Kidney capillary endothelial cell (primary cell): ENCODE measurements around the gene CAPS.
A peak's percentile ranks its signal among the peaks of the same experiment; 100 is the strongest.
"Not testable (repeated sequence)": the region's sequence is repeated elsewhere in the genome, so short reads cannot be mapped to it uniquely, and the experiment has no call there.

Experiments used
- DNase-seq: peaks from one replicate; pipeline ENCODE4 v3.0.0-alpha.2; 2018; ENCODE audit warnings: low spot score

Gene CAPS

GRCh38 chr19:5957170-5957569, 43.1 kb downstream of the CAPS start:
- no peak for DNase-seq

GRCh38 chr19:5958074-5958850, 44.2 kb downstream of the CAPS start:
- DNase-seq = no peak

DNA sequence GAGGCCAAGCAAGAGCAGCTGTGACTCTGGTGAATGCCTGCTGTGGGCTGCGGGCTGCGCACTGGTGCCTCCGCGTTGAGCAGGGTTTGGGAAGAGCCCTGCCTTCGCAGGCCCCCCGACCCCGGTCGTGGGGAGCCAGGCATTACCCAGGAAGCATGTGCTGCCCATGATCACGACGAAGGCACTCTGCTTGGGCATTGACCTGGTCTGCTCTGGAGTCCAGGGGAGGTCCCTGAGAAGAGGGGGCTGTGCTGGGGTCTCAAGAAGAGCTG, 44.7 kb downstream of the CAPS start:
- DNase-seq = no peak

GRCh38 chr19:5959260-5960004, 45.4 kb downstream of the CAPS start:
- no peak for DNase-seq

DNA sequence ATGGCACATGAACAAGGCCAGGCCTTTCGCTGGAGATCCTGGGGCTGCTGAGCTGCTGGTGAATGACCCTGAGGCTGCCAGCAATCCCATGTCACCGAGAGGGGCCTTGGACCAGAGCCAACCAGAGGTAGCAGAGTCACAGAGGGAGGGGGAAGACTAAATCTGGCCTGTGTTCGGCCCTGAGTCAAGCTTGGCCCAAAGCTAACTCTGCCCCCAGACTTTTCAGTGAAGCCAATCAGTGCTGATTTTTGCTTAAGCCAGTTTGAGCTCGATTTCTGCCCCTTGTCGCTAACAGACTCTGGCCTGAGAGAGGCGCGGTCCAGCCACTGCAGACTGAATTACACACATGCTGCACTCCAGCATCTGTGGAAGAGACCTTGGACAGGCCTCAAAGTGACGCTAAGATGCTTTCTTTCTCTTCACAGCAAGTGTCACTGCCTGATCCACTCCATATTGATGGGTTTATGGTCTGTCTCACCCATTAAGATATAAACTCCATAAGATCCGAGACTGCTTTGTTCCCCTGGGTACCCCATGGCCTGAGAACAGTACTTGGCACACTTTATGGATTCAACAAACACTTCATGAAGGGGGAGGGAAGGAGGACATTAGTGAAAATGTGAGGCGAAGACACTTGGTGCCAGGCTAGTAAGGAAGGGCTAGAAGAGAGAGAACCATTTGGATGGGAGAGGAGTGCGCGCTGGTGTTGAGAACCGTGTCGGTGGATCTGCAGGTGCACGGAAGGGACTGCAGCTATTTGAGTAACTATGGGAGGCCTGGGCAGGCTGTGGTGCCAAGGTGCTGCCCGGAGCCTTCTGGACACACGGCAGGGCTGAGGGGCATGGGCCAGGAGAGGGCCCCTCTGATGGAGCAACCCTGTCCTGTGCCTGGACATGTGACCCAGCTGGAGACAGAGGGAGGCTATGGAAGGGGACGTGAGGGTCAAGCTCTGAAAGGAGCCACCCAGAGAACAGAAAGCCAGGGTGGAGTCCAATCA, 46.2 kb downstream of the CAPS start:
- no peak for DNase-seq

DNA sequence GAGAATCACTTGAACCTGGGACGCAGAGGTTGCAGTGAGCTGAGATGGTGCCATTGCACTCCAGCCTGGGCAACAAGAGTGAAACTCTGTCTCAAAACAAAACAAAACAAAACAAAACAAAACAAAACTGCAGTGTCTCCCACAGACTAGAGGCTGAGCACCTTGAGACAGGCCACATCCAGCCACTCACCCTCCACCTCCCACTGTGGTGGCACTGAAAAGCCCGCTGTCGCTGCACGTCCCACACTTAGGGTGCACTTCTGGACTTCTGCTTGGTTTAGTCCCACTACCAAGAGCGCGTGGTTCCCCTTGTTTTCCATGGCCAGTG, 47.6 kb downstream of the CAPS start:
- not testable (repeated sequence) for DNase-seq

GRCh38 chr19:5961969-5962945, 48.2 kb downstream of the CAPS start:
- peak; percentile 76 for DNase-seq

DNA sequence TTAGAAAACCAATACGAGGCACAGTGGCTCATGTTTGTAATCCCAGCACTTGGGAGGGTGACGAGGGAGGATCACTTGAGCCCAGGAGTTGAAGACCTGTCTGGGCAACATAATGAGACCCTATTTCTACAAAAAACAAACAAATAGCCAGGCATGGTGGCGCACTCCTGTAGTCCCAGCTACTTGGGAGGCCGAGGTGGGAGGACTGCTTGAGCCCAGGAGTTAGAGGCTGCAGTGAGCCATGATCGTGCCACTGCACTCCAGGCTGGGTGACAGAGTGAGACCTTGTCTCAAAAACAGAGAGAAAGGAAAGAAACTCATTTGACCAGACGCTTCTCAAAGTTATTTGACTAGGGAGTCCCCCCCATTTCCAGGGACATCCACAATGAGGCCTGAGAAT, 49.2 kb downstream of the CAPS start:
- DNase-seq = not testable (repeated sequence)

DNA sequence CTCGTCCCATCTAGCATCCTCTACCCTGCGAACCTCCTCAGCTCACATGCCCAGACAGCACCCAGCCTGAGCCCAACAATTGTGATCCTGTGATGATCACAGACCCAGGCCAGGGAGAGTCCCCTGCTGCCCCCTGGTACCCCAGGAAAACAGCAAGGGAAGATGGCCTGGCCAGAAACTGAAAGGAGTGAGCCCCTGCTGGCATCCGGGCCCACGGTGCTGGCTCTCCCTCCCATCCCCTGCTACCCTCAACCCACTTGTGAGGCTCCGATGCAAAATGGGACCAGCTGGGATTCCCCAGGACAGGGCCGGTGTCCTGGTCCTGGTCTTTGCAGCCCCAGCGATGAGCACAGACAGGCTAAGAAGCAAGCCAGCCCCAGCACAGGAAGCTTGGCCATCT, 49.8 kb downstream of the CAPS start:
- no peak for DNase-seq

GRCh38 chr19:5964816-5965565, 50.9 kb downstream of the CAPS start:
- no peak for DNase-seq
